Caco-2 (cell line): ENCODE data around the gene CARM1. TPM values are rescaled to one million over a fixed set of nuclear protein-coding genes. Genes with fewer than 3 reads are reported as not detected.

Experiments
- BruUV-seq: library from RNA; stranded (reverse); fragments of 400-500 nt; replicated peaks from 2 replicates; lab custom pipeline; 2021; lab: Mats Ljungman, UMichigan
- CTCF ChIA-PET: fragments of 300-600 bp; sonication (Branson Sonifier 250); formaldehyde crosslinking; loops from one replicate; lab custom pipeline; 2022; ENCODE audit warnings: antibody characterized with exemption; lab: Charles Lee
- POLR2A ChIA-PET: fragments of 300-600 bp; sonication (Branson Sonifier 250); formaldehyde crosslinking; loops from one replicate; lab custom pipeline; 2022; ENCODE audit warnings: antibody characterized with exemption; lab: Charles Lee
- DNase-seq, 2 experiments: peaks; one replicate each; pipeline versions ENCODE4 v3.0.0 to v3.0.0-alpha.2; 2020 to 2022
- H3K27me3 ChIP-seq: replicated peaks from 2 replicates; pipeline ENCODE4 v1.6.0; 2011; ENCODE audit warnings: low read length; ENCODE audit not compliant: control insufficient read depth, insufficient read depth
- H3K36me3 ChIP-seq: 2 replicates; pipeline ENCODE4 v1.5.1; 2011; ENCODE audit warnings: low read length; ENCODE audit not compliant: control insufficient read depth, insufficient read depth
- H3K4me1 ChIP-seq: fragments of 250-450 bp; sonication (Bioruptor Pico); 2 replicates; pipeline ENCODE4 v1.5.1; 2020; ENCODE audit warnings: mild to moderate bottlenecking
- H3K4me3 ChIP-seq: 2 replicates; pipeline ENCODE4 v1.5.1; 2011; ENCODE audit warnings: low read depth, mild to moderate bottlenecking, control low read depth, low read length
- H3K9me3 ChIP-seq: fragments of 250-450 bp; sonication (Bioruptor Pico); 2 replicates; pipeline ENCODE4 v1.5.1; 2020; ENCODE audit warnings: mild to moderate bottlenecking, moderate library complexity
- H3K27ac Mint-ChIP-seq: one replicate; pipeline ENCODE4 v1.8.0; 2022; ENCODE audit warnings: mixed read lengths; ENCODE audit not compliant: unreplicated experiment
- H3K27me3 Mint-ChIP-seq: one replicate; pipeline ENCODE4 v1.8.0; 2022; ENCODE audit warnings: mixed read lengths; ENCODE audit not compliant: insufficient read depth, unreplicated experiment
- H3K36me3 Mint-ChIP-seq: one replicate; pipeline ENCODE4 v1.8.0; 2022; ENCODE audit warnings: mild to moderate bottlenecking, mixed read lengths; ENCODE audit not compliant: insufficient read depth, unreplicated experiment
- H3K4me1 Mint-ChIP-seq: one replicate; pipeline ENCODE4 v1.8.0; 2022; ENCODE audit warnings: low read depth, mixed read lengths; ENCODE audit not compliant: unreplicated experiment
- H3K4me3 Mint-ChIP-seq: one replicate; pipeline ENCODE4 v1.8.0; 2022; ENCODE audit warnings: mild to moderate bottlenecking, moderate library complexity, mixed read lengths; ENCODE audit not compliant: unreplicated experiment
- H3K9me3 Mint-ChIP-seq: one replicate; pipeline ENCODE4 v1.8.0; 2022; ENCODE audit warnings: mixed read lengths; ENCODE audit not compliant: unreplicated experiment
- CTCF ChIP-seq, 2 experiments: fragments of 200-600 bp in 1 of 2; IDR thresholded peaks; 1 replicate in 1 of 2; 2 replicates in 1 of 2; pipeline versions ENCODE4 v1.5.1 to v1.8.0; 2011 to 2022; ENCODE audit warnings: antibody characterized with exemption in 1 of 2, control low read depth in 1 of 2, inconsistent platforms in 1 of 2, low read depth in 1 of 2, low read length in 1 of 2, mild to moderate bottlenecking in 1 of 2, moderate library complexity in 1 of 2; ENCODE audit not compliant: insufficient read depth in 1 of 2, severe bottlenecking in 1 of 2, unreplicated experiment in 1 of 2
- intact Hi-C: fragments of 100-400 bp; cut with micrococcal nuclease; formaldehyde crosslinking; loops from one replicate; pipeline ENCODE4 v1.10.0; 2022; ENCODE audit not compliant: unreplicated experiment
- total RNA-seq: library from RNA; stranded (reverse); gene quantifications from 2 replicates; pipeline ENCODE4 v1.2.3, GENCODE V29; 2022

CARM1 gene
- total RNA-seq, 1 experiment from 2014 or later = 97.9 TPM

- TF ChIP-seq CTCF (IDR thresholded peaks at IDR 0.05; ENCODE audit: insufficient read depth in 1 of 2, low read depth in 1 of 2, low read length in 1 of 2, severe bottlenecking in 1 of 2, unreplicated experiment in 1 of 2) = no peak
- ChIA-PET POLR2A (no interaction called here), CTCF (interaction anchor here (2.4 kb wide), 1 partner anchor 27 kb away, joined by 26 read pairs; the partner anchor contains the start of gene TMED1)
- intact Hi-C loops = no loop called here
- Mint-ChIP-seq H3K9me3 (no peaks in the 10 kb centered on the region), H3K4me3 (no peak overlapping the region), H3K36me3 (no peaks in the 10 kb centered on the region), H3K27me3 (no peaks in the 10 kb centered on the region), H3K27ac (peak overlapping the region; percentile 37), H3K4me1 (peaks cover 8% of the 10 kb centered on the region)
- BruUV-seq = no TSS peak
- Histone ChIP-seq H3K4me1 (peaks cover 11% of the 10 kb centered on the region; the same call in 1 of the 2 replicates), H3K4me3 (no peak overlapping the region), H3K36me3 (no peaks in the 10 kb centered on the region), H3K9me3 (no peaks in the 10 kb centered on the region), H3K27me3 (no peaks in the 10 kb centered on the region)
- no peak for DNase-seq
These were observed 8.1 kb upstream of the CARM1 start for GRCh38 chr19:10863107-10863717.

- peaks cover 8% of the 10 kb centered on the region for H3K4me1 Mint-ChIP-seq
- peak overlapping the region; percentile 0 for H3K4me3 Mint-ChIP-seq
These were observed 6.8 kb upstream of the CARM1 start for GRCh38 chr19:10864538-10864899.

GRCh38 chr19:10866495-10866894 lies 4.9 kb upstream of the CARM1 start:
- CTCF ChIA-PET = interaction anchor here (0.7 kb wide), 2 partner anchors 12 to 171 kb away, joined by 3 read pairs; no protein-coding TSS in a partner anchor
- Histone ChIP-seq H3K27me3 (no peaks in the 10 kb centered on the region), H3K4me1 (peaks cover 18% of the 10 kb centered on the region), H3K9me3 (no peaks in the 10 kb centered on the region), H3K4me3 (no peak overlapping the region), H3K36me3 (no peaks in the 10 kb centered on the region)
- Mint-ChIP-seq H3K4me3 (no peak overlapping the region), H3K27ac (no peak overlapping the region), H3K4me1 (peaks cover 8% of the 10 kb centered on the region), H3K27me3 (no peaks in the 10 kb centered on the region), H3K9me3 (no peaks in the 10 kb centered on the region), H3K36me3 (no peaks in the 10 kb centered on the region)
- no peak for TF ChIP-seq CTCF (IDR thresholded peaks at IDR 0.05; ENCODE audit: insufficient read depth in 1 of 2, low read depth in 1 of 2, low read length in 1 of 2, severe bottlenecking in 1 of 2, unreplicated experiment in 1 of 2)
- POLR2A ChIA-PET = no interaction called here
- intact Hi-C loops = no loop called here
- no peak for DNase-seq
- BruUV-seq = no TSS peak

More at GRCh38 chr19:10864538-10864899, 6.8 kb upstream of the CARM1 start:
- H3K9me3 Mint-ChIP-seq = no peaks in the 10 kb centered on the region
- Histone ChIP-seq H3K4me3 (no peak overlapping the region), H3K4me1 (peaks cover 11% of the 10 kb centered on the region; the same call in 1 of the 2 replicates), H3K36me3 (no peaks in the 10 kb centered on the region), H3K9me3 (no peaks in the 10 kb centered on the region), H3K27me3 (no peaks in the 10 kb centered on the region)
- peak; percentile 82 to 86 for DNase-seq
- CTCF ChIA-PET = interaction anchor here (0.5 to 2.4 kb wide), 16 partner anchors 9 to 484 kb away, joined by 3 to 26 read pairs (median 4); partner anchors contain the start of genes DNM2, LDLR, TMED1 and TYK2
- H3K27me3 Mint-ChIP-seq = no peaks in the 10 kb centered on the region
- intact Hi-C loops = loop anchor here (1.0 kb wide), 1 partner anchor 147 kb away; no protein-coding TSS in a partner anchor
- peak overlapping the region; percentile 13 for H3K27ac Mint-ChIP-seq
- H3K36me3 Mint-ChIP-seq = no peaks in the 10 kb centered on the region
- no TSS peak for BruUV-seq
- peak; percentile 79 to 93 for TF ChIP-seq CTCF (IDR thresholded peaks at IDR 0.05; ENCODE audit: insufficient read depth in 1 of 2, low read depth in 1 of 2, low read length in 1 of 2, severe bottlenecking in 1 of 2, unreplicated experiment in 1 of 2)
- POLR2A ChIA-PET = interaction anchor here (1.3 kb wide), 2 partner anchors 29 to 147 kb away, joined by 4 to 13 read pairs; partner anchors contain the start of gene TMED1
